NCI-H2081 (cell line): ENCODE measurements around the gene NOG.

ENCODE experiments used
- DNase-seq, 2 experiments: peaks; one replicate each; lab custom pipeline; 2025; lab: John Stamatoyannopoulos, UW

The NOG gene

GRCh38 chr17:56597495-56597990 is 4.0 kb downstream of the NOG start:
- DNase-seq, result no peak

GRCh38 chr17:56598466-56598865 is 5.0 kb downstream of the NOG start:
- no peak for DNase-seq

- no peak for DNase-seq
These were observed 5.6 kb downstream of the NOG start for GRCh38 chr17:56599088-56599487.

GRCh38 chr17:56599566-56599965 is 6.1 kb downstream of the NOG start:
- no peak for DNase-seq

GRCh38 chr17:56600256-56600655 is 6.8 kb downstream of the NOG start:
- no peak for DNase-seq

- no peak for DNase-seq
These were observed 8.1 kb downstream of the NOG start for GRCh38 chr17:56601591-56601990.

- no peak for DNase-seq
These were observed 9.0 kb downstream of the NOG start for GRCh38 chr17:56602292-56603130.

GRCh38 chr17:56603486-56604238 is 10.2 kb downstream of the NOG start:
- no peak for DNase-seq

- no peak for DNase-seq
These were observed 11.3 kb downstream of the NOG start for GRCh38 chr17:56604691-56605290.

GRCh38 chr17:56608944-56609343 is 15.4 kb downstream of the NOG start:
- DNase-seq, result no peak

GRCh38 chr17:56610321-56610720 is 16.8 kb downstream of the NOG start:
- DNase-seq, result no peak

GRCh38 chr17:56613131-56613530 is 19.6 kb downstream of the NOG start:
- no peak for DNase-seq

GRCh38 chr17:56614522-56614921 is 21.0 kb downstream of the NOG start:
- no peak for DNase-seq

- DNase-seq, result no peak
These were observed 22.7 kb downstream of the NOG start for GRCh38 chr17:56616239-56616638.

GRCh38 chr17:56623383-56623782 is 29.9 kb downstream of the NOG start:
- DNase-seq, result no peak

GRCh38 chr17:56624309-56624708 is 30.8 kb downstream of the NOG start:
- no peak for DNase-seq

- DNase-seq, result no peak
These were observed 31.4 kb downstream of the NOG start for GRCh38 chr17:56624912-56625311.

GRCh38 chr17:56629531-56630075 is 36.1 kb downstream of the NOG start:
- DNase-seq, result no peak

GRCh38 chr17:56630202-56630601 is 36.7 kb downstream of the NOG start:
- DNase-seq, result no peak

GRCh38 chr17:56633681-56634080 is 40.2 kb downstream of the NOG start:
- no peak for DNase-seq

- DNase-seq, result no peak
These were observed 42.1 kb downstream of the NOG start for GRCh38 chr17:56635641-56636040.

GRCh38 chr17:56636265-56636664 is 42.8 kb downstream of the NOG start:
- DNase-seq, result no peak
